Calu3 (cell line): ENCODE measurements around the gene ULK3. TPM values are rescaled to one million over a fixed set of nuclear protein-coding genes. Genes with fewer than 3 reads are reported as not detected.

ENCODE experiments used
- BruUV-seq: library from RNA; stranded (reverse); fragments of 400-500 nt; replicated peaks from 2 replicates; lab custom pipeline; 2021; lab: Mats Ljungman, UMichigan
- CTCF ChIA-PET: fragments of 300-600 bp; sonication (Branson Sonifier 250); formaldehyde crosslinking; loops from one replicate; lab custom pipeline; 2022; ENCODE audit warnings: antibody characterized with exemption; lab: Charles Lee
- DNase-seq: peaks from one replicate; pipeline ENCODE4 v3.0.0; 2022
- H3K27ac Mint-ChIP-seq: one replicate; pipeline ENCODE4 v1.8.0; 2022; ENCODE audit warnings: mixed read lengths; ENCODE audit not compliant: unreplicated experiment
- H3K27me3 Mint-ChIP-seq: one replicate; pipeline ENCODE4 v1.8.0; 2022; ENCODE audit warnings: mixed read lengths; ENCODE audit not compliant: unreplicated experiment
- H3K36me3 Mint-ChIP-seq: one replicate; pipeline ENCODE4 v1.8.0; 2022; ENCODE audit warnings: mild to moderate bottlenecking, moderate library complexity, mixed read lengths; ENCODE audit not compliant: insufficient read depth, unreplicated experiment
- H3K4me1 Mint-ChIP-seq: one replicate; pipeline ENCODE4 v1.8.0; 2022; ENCODE audit warnings: mild to moderate bottlenecking, low read depth, mixed read lengths; ENCODE audit not compliant: unreplicated experiment
- H3K4me3 Mint-ChIP-seq: one replicate; pipeline ENCODE4 v1.8.0; 2022; ENCODE audit warnings: mild to moderate bottlenecking, low read depth, moderate library complexity, mixed read lengths; ENCODE audit not compliant: unreplicated experiment
- H3K9me3 Mint-ChIP-seq: one replicate; pipeline ENCODE4 v1.8.0; 2022; ENCODE audit warnings: low read depth, mixed read lengths; ENCODE audit not compliant: unreplicated experiment
- CTCF ChIP-seq: fragments of 200-600 bp; IDR thresholded peaks from one replicate; pipeline ENCODE4 v1.8.0; 2022; ENCODE audit warnings: antibody characterized with exemption; ENCODE audit not compliant: unreplicated experiment
- intact Hi-C: fragments of 100-400 bp; cut with micrococcal nuclease; formaldehyde crosslinking; loops from one replicate; pipeline ENCODE4 v1.10.0; 2022; ENCODE audit not compliant: unreplicated experiment
- total RNA-seq: library from RNA; stranded (reverse); gene quantifications from 2 replicates; pipeline ENCODE4 v1.2.3, GENCODE V29; 2022

The ULK3 gene
- total RNA-seq, 1 experiment from 2014 or later: 33.8 TPM

DNA sequence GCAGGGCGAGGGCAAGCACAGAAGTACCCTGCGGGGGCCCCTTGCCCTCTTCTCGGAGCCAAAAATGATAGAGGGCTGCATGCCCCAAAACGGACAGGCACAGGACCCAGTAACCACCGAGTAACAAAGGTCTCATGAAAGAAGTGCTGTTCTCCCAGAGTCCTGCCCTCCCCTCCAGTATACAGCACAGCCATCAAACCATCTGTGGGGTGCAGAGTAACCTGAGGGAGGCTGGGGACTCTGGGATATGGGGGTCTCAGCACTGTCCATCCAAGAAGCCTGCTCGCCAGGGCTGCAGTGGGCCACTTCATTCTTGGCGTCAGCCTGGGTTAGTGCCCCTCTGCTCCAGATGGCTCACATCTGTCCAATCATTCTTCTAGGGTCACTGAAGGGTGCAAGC lies 6.1 kb downstream of the ULK3 start:
- no TSS peak for BruUV-seq
- DNase-seq: no peak
- H3K4me3 Mint-ChIP-seq: no peak overlapping the region
- H3K36me3 Mint-ChIP-seq: peaks cover 5% of the 10 kb centered on the region
- no peak for TF ChIP-seq CTCF
- H3K27me3 Mint-ChIP-seq: no peaks in the 10 kb centered on the region
- H3K27ac Mint-ChIP-seq: no peak overlapping the region
- intact Hi-C loops: no loop called here
- H3K9me3 Mint-ChIP-seq: no peaks in the 10 kb centered on the region
- H3K4me1 Mint-ChIP-seq: peaks cover 16% of the 10 kb centered on the region
- CTCF ChIA-PET: interaction anchor here (1.2 kb wide), 1 partner anchor 66 kb away, joined by 5 read pairs; no protein-coding TSS in a partner anchor

DNA sequence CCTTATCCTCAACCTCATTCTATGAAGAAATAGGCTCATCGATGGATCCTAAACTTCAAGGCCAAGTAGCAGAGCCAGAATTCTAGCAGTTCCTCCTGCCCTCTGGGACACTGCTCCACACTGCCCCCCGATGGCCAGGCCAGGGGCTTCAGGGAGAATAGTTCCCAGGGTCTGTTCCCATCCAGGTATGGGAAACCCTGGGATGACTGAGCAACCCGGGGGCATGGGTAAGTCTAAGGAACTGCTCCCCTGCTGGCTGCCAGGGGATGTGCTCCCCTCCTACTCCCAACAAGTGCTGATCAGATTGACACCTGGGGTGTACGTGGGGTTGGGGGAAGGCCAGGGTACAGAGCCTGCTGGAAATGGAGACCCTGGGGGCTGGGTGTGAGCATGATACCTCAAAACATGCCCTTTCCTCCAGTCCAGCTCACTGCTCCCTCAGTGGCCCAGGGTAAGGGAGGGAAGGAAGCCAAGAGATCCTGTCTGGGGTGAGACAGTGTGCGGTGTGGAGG lies 7.6 kb downstream of the ULK3 start:
- Mint-ChIP-seq H3K9me3 (no peaks in the 10 kb centered on the region), H3K27ac (peak overlapping the region; percentile 4), H3K36me3 (peaks cover 5% of the 10 kb centered on the region), H3K4me1 (peaks cover 16% of the 10 kb centered on the region), H3K27me3 (peaks cover 7% of the 10 kb centered on the region), H3K4me3 (no peak overlapping the region)
- peak; percentile 87 for TF ChIP-seq CTCF
- CTCF ChIA-PET: interaction anchor here (0.7 to 1.2 kb wide), 2 partner anchors 64 to 66 kb away, joined by 3 to 5 read pairs; no protein-coding TSS in a partner anchor
- no TSS peak for BruUV-seq
- peak; percentile 92 for DNase-seq
- intact Hi-C loops: loop anchor here (1.0 kb wide), 1 partner anchor 64 kb away; no protein-coding TSS in a partner anchor

- no TSS peak for BruUV-seq
- H3K27ac Mint-ChIP-seq: no peak overlapping the region
Measured at GRCh38 chr15:74833376-74834107, 9.4 kb downstream of the ULK3 start.

DNA sequence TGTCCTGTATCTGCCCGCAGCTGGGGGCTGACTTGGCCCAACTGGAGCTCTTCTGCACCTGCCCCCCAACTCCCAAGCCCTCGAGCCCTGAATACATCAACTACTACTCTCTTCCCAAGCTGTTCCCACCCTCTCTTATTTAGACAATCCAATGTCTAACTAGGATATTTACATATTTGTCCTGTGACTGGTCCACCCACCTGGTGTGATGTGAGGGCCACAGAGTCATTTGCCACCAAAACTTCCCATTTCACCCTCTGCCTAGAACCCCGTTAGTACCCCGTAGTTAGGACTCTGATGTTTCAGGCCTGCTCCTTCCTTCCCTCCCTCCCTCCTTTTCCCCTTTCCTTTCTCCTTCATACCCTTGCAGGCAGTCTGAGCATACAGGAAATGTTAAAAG lies 10.1 kb downstream of the ULK3 start:
- Mint-ChIP-seq H3K4me1 (peaks cover 16% of the 10 kb centered on the region), H3K27ac (no peak overlapping the region), H3K36me3 (no peaks in the 10 kb centered on the region), H3K27me3 (peaks cover 29% of the 10 kb centered on the region), H3K4me3 (no peak overlapping the region), H3K9me3 (no peaks in the 10 kb centered on the region)
- TF ChIP-seq CTCF: no peak
- CTCF ChIA-PET: interaction anchor here (0.8 kb wide), 1 partner anchor 18 kb away, joined by 3 read pairs; no protein-coding TSS in a partner anchor
- BruUV-seq: no TSS peak
- no peak for DNase-seq
- intact Hi-C loops: no loop called here

More at GRCh38 chr15:74833376-74834107, 9.4 kb downstream of the ULK3 start:
- Mint-ChIP-seq H3K36me3 (no peaks in the 10 kb centered on the region), H3K4me3 (no peak overlapping the region), H3K27me3 (peaks cover 22% of the 10 kb centered on the region), H3K4me1 (peaks cover 16% of the 10 kb centered on the region), H3K9me3 (no peaks in the 10 kb centered on the region)
- intact Hi-C loops: no loop called here
- TF ChIP-seq CTCF: no peak
- DNase-seq: no peak
- CTCF ChIA-PET: no interaction called here
